Cardiac septum (tissue), 1 donor: Measurements from ENCODE around the gene DHX15. TPM values are rescaled to one million over a fixed set of nuclear protein-coding genes. Genes with fewer than 3 reads are reported as not detected.

Experiments
- DNase-seq: peaks from one replicate; pipeline ENCODE4 v3.0.0-alpha.2; 2020; ENCODE audit warnings: low spot score
- intact Hi-C: fragments of 100-400 bp; cut with DNase I; formaldehyde crosslinking; loops from one replicate; pipeline ENCODE4 v1.14.0; 2022
- total RNA-seq: library from RNA; stranded (reverse); fragmentation: NEBNext Ultra II Directional; extraction: Animal tissue kit (Norgen Biotek cat#: 25700); gene quantifications from one replicate; pipeline ENCODE4 v1.2.1, GENCODE V29; 2021
- donor health status: DM: no; HTN: no; CAD: no.

Gene DHX15
- total RNA-seq, 1 donor from 2014 or later = 62.6 TPM

DNA sequence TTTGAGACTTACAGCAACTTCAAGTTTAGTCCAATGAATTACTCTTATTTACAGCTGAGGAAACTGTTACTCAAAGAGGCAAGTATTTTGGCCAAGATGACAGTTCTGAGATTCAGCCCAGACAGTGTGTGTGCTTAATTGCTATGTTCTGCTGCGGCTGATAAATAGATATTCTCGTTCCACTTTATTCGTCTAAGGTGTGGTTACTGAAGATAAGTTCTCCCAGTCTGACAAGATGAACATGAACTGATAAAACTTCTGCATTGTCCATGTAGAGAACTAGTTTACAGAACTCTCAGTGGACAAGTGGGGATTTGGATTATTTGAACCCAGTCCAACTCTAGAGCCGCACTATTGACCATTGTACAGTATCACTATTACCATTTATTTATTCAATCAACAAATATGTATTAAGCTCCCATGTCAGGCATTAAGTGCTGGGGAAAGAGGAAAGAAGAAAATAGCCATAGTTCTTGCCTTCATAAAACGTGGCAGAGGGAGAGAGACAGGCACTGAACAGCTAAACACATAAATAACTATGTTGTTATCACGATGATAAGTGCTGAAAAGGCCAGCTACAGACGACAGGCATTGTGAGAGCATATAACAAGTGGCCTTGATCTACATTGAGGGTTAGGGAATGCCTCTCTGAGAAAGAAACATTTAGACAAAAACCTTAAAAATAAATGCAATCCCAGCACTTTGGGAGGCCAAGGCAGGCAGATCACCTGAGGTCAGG is 4.0 kb upstream of the DHX15 start:
- intact Hi-C loops = loop anchor here (5.0 to 10.0 kb wide), 3 partner anchors 206 to 396 kb away; partner anchors contain the start of gene SOD3
- no peak for DNase-seq

DNA sequence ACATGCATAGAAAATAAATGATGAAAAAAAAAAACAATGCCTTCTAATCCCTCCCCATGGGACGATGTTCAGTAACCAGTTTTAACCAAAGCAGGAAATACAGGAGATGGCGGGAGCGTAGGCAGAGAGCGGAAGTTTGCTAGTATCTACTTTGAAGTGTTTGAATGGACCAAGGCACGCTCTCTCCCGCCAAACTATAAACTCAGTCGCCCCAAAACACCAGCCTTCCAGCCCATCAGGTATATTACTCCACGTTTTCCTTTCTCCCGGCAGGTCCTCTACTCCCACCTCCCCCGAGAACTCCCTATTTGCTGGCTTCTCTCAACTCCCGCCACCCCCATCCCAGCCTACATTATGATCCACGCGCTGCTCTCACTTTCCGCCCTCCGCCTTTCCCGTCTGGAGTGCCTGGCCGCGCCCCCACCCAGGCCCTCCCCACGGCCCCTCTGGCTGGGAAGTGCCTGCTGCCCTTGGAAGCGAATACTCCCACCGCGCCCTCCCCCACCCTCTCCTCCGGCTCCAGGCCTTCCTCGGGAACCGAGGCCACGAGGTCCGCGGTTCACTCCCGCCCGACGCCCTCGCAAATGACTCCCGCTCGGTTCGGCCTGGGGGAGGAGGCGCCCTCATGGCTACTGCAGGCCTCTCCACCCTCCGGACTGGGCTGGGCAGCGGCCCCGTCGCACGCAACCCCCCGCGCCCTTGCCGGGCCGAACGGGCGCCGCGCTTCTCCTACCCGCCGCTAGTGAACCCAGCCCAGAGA is 723 bp downstream of the DHX15 start:
- intact Hi-C loops = loop anchor here (2.0 to 10.0 kb wide), 5 partner anchors 111 to 1329 kb away; partner anchors contain the start of genes CCDC149, SMIM20 and SOD3

DNA sequence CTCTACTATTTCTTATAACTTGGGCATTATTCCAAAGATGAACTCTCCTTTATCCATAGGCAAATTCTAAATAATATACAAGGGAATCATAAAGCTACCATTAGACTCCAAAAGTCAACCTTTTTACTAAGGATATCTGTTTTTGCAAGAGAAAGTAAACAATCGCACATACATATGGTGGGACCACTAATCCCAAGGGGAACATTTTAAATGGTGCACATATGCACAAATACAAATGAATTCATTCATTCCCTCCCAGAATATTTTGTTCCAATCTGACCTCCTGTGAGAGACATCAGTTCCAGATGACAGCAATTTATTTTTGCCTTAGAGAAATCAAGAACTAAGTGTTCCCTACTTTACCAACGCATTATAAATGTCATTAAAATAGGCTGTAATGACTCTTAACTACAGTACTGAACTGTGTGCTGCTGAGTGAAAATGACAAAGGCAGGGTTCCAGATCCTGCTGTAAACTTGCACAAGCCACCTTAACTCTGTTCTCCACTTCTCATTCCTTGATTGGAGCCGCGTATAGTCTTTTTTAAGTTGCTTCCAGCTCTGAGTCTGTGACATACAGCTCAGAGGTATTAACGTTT is 2.0 kb downstream of the DHX15 start:
- intact Hi-C loops = loop anchor here (2.0 to 10.0 kb wide), 5 partner anchors 110 to 1330 kb away; partner anchors contain the start of genes CCDC149, SMIM20 and SOD3
- DNase-seq = no peak

More for the DNA sequence above, 723 bp downstream of the DHX15 start:
- DNase-seq = peak; percentile 80

DNA sequence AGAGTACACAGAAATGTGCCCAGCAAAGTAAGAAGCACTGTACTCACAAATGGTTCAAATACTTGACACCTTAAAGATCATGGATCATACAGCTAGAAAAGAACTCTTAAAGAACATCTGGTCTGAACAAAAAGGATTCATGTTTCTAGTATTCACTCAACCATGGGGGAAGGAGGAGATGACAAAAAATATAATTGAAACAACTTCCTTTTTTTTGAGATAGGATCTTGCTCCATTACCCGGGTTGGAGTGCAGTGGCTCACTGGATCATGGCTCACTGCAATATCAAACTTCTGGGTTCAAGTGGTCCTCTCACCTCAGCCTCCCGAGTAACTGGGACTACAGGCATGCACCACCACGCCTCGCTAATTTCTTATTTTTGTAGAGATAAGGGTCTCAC is 6.0 kb downstream of the DHX15 start:
- no peak for DNase-seq
- intact Hi-C loops = no loop called here

DNA sequence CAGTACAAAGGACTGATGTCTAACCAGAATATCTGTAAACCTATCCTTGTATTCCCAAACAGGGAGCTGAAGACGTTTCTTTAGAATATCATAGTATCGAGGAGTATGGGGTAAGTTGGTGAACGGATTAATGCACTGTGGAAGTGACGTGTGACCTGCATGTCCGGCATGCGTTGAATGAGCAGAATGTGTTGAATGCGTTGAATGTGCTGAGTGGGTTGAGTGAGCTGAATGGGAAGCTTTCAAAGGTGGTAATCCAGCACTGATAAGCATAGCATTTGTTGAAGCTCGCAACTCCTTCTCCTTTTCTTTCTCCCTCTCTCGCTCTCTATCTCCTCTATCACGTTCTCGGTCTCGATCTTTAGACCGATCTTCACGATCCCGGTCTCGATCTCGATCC is 8.1 kb downstream of the DHX15 start:
- intact Hi-C loops = no loop called here
- no peak for DNase-seq

DNA sequence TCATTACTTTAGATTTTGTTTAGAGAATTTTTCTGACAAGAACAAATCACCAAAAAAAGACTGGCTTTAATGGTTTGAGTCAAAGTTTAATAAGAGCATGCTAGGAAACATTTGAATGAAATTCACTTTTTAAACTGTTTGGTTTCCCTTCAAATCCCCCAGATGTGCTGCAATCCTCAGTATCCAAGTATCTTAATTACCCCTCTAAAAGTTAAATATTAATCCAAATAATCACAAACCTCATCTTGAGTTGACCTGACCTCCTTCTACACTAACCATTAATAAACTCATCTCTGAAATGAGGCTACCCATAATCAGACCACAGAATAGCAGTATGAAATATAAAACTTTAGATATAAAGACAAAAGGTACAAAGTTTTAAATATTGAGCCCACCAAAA is 10.1 kb downstream of the DHX15 start:
- intact Hi-C loops = no loop called here
- DNase-seq = no peak

DNA sequence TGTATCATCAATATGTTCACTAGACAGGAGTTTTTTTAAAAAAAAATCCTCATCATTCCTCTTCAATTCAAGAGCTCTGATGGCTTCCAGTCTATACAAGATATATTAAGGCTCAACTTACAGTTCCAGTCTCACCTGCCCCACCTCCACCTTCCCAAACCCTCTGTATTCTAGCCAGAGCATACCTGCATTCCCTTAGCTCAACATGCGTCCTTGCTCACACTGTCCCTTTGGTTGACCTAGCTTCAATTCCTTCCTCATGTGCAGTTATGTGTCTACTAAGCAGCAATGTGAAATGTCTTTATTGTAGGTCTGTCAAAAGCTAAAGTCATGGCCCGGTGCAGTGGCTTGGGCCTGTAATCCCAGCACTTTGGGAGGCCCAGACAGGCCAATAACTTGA is 10.8 kb downstream of the DHX15 start:
- intact Hi-C loops = no loop called here
- DNase-seq = no peak

DNA sequence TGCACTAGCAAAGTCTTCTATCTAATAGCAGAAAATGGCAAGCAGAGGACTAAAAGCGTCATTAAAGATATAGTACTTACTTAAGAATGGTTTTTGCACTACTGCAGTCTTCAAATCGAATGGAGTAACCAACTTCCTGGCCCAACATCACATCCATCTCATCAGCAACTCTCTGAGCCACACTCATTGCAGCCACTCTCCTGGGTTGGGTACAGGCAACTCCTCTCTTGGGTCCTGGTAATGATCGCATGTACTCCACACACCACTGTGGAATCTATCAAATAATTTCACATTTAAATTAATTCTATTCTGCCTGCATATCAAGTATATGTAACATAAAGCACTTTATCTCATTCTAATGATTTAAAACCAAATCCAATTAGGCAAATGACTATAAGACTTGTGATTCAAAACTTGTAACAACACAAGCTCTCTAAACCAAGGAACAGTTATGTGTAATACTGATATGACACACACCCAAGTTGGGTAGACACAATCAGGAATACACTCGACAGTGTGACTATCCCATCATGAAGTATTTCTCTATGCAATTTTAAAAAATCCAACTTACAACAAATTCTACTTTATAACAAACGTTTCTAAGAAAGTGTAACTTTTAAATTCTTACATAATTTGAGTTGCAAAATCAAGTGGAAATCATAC is 13.6 kb downstream of the DHX15 start:
- intact Hi-C loops = no loop called here
- DNase-seq = no peak

DNA sequence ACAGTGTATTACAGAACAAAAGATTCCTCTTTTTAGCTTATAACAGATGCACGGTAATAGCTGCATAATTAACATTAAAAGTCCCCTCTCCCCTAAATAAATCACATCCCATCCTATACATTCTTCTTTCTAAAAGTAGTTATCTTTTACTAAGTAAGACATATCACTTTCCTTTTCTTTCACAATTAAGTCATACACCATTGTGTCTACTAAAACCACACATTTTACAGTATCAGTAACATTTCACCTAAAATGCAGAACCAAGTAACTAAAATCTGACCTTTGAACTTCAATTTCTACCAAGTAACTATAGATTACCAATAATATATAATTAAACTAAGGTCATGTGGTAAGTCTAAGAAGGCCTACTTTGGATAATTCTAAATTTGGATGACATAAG is 14.2 kb downstream of the DHX15 start:
- intact Hi-C loops = no loop called here
- DNase-seq = no peak

DNA sequence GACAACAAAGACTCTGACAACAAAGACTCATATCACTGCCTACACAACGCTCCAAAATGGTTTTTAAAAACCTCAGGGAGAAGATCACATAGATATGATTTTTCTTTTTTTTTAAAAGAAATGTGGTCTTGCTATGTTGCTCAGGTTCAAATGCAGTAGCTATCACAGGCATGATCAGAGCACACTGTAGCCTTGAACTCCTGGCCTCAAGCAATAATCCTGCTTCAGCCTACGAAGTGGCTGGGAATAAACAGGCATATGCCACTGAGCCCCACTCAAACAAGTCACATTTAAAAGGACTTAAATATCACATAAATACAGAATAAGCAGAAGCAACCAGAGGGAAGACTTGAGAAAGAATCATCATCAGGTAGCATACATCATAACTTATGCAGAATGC is 14.7 kb downstream of the DHX15 start:
- intact Hi-C loops = no loop called here

DNA sequence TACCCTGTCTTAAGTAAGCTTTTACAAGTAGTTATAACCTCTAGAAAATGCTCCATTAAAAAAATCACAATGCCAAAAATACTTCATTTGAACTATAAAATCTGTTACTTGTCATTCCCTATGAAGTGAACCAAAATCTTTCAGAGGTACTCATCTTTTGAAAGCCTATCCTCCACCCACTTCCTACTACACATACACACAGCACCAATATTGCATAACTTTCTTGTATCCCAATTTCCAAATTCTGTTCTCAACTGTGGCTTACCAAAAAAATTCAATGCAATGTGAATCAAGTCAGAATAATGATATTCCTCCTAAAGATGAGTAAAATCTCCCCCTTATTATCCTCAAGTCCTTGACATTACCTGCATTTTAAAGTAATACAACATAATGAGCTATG is 15.9 kb downstream of the DHX15 start:
- intact Hi-C loops = no loop called here
- DNase-seq = no peak

More for the DNA sequence above, 14.7 kb downstream of the DHX15 start:
- DNase-seq = no peak

DNA sequence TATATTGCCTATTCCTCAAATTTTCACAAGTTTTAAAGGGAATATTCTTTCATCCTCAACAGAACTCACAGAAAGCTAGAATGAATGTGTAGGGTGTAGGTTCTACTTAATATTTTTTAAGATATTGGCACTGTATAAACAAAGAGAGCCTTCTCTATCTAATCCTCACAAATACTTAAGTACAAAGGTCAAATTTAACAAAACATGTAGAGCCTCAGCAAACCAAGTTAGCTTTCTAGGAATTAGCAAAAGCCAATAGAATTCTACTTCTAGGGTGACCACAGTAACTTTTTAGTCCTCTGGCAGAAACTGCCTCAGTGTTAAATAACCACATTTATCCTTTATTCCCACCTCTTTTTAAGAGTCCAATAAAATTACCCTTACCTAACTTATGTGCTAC is 19.3 kb downstream of the DHX15 start:
- no peak for DNase-seq
- intact Hi-C loops = no loop called here

DNA sequence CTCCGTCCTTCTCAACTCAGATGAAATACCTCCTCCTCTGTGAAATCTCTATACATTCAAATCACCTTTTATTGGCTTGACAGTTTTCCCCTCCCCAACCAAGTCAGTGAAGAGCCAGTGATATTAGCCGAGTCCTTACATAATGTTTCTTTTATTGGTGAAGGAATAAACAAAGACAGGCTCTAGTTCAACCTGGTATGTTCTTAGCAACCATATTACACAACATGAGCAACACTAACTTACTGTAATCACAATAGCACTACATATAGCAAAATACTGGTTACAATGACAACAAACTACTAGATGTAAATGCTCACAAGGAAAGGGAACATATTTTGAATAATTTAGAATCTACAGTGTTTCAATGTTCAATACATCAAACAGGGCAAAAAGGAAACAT is 19.9 kb downstream of the DHX15 start:
- intact Hi-C loops = no loop called here
- no peak for DNase-seq

DNA sequence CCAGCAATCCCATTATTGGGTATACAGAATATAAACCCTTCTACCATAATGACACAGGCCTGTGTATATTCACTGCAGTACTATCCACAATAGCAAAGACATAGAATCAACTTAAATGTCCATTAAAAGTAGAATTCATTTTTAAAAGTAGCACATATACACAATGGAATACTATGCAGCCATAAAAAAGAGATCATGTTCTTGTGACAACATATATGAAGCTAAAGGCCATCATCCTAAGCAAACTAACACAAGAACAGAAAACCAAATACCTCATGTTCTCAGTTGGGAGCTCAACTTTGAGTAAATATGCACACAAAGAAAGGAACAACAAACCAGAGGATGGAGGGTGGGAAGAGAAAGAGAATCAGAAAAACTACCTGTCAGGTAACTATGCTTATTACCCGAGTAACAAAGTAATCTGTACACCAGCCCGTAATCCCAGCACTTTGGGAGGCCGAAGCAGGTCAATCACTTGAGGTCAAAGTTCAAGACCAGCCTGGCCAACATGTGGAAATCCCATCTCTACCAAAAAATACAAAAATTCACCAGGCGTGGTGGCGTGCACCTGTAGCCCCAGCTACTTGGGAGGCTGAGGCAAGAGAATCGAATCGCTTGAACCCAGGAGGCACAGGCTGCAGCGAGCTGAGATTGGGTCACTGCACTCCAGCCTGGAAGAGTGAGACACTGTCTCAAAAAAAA is 22.8 kb downstream of the DHX15 start:
- DNase-seq = no peak
- intact Hi-C loops = no loop called here

DNA sequence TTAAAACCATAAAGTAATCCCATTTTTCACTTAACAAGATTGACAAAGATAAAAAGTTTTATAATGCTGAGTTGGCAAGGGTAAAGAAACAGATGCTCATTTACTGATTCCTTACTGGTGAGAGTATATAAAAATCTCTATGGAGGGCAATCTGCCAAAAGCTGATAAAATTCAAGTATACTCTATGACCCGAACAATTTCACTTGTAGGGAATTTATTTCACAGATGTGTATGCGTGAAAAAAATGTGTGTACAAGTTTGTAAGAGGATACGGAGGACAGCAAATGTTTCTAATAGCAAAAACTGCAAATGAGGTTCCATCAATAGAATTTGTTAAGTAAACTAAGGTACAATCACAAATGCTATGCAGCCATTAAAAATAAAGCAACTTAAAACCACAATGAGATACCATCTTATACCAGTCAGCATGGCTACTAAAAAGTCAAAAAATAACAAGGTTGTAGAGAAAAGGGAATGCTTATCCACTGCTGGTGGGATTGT is 23.4 kb downstream of the DHX15 start:
- DNase-seq = no peak
- intact Hi-C loops = no loop called here

DNA sequence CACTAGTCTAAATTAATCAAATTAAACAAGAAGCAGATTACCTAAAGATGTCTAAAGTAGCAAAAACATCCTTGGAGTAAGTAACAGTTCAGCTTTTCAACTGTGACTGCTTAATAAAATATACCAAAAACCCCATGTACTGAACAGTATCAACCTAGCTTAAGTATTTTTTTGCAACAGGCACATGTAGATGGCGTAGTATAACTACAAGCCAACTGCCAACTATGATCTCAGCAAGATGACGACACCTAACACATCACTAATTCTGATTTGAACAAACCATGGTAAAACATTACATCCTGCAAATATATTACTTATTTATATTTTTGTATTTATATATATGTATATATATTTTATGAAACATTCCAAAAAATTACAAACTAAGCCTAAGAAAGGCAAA is 24.5 kb downstream of the DHX15 start:
- DNase-seq = no peak
- intact Hi-C loops = no loop called here

DNA sequence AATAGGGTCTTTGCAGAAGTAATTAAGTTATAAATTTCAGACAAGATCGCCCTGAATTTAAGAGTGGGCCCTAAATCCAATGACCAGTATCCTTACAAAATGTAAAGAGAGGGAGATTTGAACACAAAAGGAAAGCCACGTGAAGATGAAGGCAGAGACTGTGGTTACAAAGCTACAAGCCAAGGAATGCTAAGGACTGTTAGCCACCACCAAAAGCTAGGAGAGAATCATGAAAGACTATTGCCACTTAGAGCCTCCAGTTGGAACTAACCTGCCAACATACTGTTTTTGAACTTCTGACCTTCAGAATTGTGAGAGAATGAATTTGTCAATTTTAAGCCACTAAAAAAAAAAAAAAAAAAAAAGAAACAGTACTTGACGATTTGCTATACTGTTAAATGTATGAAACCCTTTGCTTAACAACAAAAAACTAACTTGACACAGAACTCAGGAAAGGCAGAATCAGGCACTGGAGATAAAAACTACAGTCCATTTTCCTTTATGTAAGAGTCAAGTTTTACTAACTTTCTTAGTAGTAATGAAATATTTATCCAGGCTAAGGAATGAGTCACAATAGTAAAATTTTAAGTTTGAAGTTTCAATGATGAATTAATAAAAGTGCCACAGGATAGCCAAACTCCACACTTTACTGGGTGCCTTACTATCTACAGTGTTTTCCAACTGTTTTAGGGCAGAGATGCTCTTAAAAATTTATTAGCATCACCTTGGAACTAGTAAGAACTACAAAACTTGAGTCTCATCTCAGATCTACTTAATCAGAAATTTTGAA is 25.1 kb downstream of the DHX15 start:
- no peak for DNase-seq
- intact Hi-C loops = no loop called here
